Activated T-cell treated with anti-CD3 and anti-CD28 coated beads for 1 hour (primary cell): ENCODE results near the gene WDR93.

Experiments
- DNase-seq: peaks from one replicate; pipeline ENCODE4 v3.0.0-alpha.2; 2020; ENCODE audit warnings: low read depth

WDR93 gene

DNA sequence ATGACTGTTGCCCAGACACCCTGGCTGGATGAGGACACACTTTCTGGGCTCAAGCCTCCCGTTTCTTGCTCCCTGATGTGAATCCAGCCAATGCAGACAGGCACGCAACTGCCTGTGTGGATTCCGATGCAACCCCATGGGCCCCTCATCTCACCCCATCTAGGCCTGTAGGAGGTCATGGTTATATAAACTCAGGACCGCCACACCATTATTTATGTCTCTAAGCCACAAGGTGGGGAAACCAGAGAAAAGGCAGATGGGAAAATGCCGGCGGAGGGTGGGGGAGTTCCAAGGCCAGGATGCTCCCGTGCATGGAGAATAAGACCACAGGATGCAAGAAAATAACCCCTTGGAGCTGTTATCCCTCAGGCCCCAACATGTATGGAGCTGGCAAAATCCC, 58.4 kb downstream of the WDR93 start:
- DNase-seq = no peak

DNA sequence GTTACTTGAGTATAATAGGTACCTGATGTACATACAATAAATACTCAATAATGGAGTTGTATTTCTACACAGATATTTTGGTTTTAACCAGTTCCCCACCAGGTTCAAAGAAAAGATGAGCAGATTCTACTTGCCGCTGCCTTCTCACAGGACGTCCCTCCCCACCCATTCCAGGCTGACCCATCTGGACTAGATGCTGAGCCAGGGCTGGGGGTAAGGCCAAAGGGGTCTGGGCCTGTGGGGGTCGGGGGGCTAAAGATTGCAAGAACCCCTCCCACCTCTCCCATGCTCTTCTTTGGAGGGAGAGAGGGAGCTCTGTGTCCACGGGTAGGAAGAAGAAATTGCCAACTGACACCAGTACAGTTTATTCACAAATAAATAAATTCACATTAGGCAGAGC, 58.9 kb downstream of the WDR93 start:
- DNase-seq = no peak

DNA sequence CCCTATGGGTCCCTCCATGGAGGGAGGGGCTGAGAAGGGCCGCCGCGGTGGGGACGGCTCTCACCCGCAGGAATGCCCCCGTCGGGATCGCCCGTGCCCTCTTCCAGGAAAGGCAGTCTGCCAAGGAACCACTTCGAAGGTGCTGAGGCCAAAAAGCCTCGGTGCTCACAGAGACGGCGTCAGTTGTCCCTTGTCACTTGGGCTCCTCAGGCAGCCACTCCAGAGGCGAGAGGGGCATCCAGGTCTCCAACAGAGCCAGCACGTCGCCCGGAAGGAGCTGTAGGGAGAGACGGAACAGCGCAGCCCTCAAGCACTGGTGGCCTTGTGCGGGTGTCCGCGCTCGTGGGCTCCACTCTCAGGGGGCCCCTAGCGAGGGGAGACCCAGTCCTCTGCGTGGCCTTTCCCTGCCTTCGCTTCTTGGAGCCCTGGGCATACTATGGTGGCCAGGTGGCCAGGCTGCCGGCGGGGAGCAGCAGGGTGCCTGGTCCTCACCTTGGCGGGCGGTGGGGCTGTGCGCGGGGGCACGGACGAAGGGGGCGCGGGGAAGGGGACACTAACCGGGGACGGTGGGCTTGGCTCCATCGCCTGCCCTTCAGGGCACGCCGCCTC, 59.4 kb downstream of the WDR93 start:
- no peak for DNase-seq

DNA sequence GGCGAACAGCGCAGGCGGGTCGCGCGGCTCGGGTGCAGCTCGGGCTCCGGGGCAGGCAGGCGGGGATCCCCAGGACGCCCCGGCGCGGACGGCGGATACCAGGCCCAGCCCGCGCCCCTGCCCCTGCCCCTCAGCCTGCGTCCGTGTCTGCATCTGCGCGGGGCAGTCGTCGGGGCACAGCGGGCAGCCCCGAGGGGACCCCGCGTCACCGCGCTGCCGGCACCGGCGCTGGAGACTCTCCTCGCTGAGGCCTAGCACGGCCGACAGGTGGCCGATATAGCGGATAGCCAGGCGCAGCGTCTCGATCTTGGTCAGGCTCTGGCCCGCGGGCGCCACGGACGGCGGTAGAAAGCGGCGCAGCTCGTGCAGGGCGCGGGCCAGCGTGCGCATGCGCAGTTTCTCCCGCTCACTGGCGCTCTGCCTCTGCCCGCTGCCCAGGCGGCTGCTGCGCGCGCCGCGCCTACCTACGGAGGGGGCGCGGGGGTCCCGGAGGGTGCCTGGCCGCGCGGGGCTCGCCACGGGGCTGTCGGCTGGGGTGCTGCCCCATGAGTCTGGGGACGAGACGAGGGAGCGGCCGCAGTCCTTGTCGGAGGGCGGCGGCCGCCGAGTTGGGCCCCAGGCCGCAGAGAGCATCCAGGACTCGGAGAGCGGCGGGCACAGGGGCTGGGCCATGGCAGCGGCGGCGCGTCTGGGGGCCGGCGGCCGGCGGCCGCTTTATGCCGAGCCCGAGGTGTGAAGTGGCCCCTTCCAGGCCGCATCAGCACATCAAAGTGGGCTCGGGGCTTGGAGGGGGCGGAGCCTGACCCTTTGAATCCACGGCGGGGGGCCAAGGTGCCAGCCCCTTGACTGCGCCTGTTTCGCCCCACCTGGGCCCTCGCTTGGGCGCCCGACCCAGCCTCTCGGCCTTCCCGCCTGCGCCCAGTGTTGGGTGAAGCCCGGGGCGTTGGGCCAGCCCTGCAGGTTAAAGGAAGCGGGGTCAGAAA, 60.2 kb downstream of the WDR93 start, which contains the start of gene MESP1:
Gene MESP1, minus strand, starts transcription at position 690 of the 983 bp plus-strand sequence. Its CDS starts 18 bp downstream, at position 672.
- DNase-seq = peak; percentile 76

DNA sequence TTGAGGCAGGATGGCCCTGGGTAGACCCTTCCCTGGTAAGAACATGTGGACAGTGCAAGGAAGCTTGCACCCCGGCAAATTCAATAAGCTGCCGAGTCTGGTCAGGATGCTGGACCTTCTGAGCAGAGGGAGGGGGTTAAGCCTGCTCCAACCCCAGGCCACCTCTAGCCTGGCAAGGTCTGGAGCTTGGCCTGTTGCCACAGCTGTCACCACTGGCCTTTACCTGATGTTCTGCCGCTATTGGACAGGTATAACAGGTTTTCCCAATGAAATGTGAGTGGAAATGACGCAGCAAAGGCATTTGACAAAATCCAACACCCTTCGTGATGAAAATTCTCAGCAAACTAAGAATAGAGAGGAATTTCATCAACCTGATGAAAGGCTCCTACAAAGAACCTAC, 61.1 kb downstream of the WDR93 start:
- no peak for DNase-seq

DNA sequence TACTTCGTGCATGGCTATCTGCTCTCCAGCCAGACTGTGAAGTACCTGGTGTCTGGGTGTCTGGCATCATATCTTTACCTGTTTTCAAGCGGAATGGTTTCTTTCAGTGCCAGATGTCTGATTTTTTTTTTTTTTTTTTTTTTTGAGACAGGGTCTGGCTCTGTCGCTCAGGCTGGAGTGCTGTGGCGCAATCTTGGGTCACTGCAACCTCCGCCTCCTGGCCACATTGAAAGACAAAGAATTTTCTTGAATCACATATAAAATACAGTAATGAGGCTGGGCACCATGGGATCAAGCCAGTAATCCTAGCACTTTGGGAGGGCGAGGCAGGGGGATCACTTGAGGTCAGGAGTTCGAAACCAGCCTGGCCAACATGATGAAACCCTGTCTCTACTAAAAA, 63.2 kb downstream of the WDR93 start:
- DNase-seq = no peak

DNA sequence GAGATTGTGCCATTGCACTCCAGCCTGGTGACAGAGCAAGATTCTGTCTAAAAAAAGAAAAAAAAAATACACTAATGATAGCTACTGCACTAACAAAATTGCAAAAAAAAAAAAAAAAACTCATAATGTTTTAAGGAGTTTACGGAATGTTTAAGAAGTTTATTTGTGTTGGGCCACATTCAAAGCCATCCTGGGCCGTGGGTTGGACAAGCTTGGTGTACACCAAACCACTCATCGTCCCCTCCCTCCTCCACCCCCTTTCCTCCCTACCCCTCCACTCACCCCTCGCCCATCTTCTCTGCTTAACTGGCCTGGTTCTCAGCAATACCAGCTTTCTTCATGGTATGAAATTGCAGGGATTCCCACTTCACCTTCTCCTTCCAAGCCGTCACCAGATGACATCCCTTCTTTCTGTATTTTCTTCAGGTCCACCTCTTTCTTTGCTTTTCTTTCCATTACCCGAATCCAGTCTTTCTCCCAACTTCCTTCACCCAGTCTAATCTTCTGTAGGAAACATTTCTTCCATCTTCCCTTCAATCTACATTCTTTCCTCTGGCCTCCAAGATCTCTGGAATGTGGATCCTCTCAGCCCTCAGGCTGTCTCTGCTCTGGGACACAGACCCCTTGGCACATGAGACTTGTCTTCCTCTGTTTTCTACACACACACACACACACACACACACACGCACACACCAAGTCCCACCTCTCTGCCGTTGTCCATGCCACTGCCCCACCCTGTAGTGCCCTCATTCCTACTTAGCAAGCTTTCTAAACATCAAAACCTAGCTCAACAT, 63.9 kb downstream of the WDR93 start:
- DNase-seq = no peak

DNA sequence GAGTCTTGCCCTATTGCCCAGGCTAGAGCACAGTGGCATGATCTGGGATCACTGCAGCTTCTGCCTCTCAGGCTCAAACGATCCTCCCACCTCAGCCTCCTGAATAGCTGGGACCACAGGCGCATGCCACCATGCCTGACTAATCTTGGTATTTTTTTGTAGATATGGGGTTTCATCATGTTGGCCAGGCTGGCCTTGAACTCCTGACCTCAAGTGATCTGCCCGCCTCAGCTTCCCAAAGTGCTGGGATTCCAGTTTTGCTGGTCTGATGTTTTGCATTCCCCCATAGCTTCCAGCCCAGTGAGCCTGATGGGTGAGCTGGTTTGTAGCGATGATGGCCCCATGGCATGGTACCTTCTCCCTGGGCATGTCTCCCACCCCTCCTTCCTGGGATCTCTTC, 65.1 kb downstream of the WDR93 start:
- no peak for DNase-seq

DNA sequence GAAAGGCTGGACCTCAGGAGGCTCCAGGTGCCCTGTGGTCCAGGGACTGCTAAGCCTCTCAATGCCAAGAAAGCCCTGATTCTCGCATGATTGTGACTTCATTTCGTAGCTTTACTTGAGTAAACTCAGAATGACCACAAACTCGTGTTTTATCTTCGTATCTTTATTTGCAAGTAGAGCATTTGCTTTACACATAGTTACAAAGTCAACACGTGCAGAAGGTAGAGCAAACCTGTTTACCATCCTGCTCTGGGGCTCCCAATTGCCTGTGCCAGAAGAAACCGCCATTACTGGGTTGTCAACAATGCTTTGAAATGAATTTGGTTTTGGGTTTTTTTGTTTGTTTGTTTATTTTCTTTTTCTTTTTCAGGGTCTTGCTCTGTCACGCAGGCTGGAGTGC, 66.3 kb downstream of the WDR93 start:
- DNase-seq = no peak

DNA sequence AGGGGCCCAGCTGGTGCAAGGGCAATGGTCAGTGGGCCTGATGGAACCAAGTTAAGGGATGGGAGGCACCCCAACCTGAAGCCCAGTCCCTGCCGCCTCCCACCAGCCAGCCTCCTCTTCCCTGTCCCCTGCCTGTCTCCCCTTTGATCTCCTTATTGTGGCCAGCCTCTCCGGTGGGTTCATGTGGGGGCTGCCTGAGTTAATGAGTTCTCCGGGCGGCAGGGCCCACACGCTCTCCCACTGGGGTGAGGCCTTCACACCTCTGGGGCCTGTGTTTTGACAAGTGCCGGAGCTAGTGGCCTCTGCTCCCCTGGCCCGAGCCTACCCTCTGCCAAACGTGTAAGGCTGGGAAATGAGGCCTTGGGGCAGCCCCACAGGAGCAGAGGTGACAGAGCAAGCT, 67.7 kb downstream of the WDR93 start:
- no peak for DNase-seq

DNA sequence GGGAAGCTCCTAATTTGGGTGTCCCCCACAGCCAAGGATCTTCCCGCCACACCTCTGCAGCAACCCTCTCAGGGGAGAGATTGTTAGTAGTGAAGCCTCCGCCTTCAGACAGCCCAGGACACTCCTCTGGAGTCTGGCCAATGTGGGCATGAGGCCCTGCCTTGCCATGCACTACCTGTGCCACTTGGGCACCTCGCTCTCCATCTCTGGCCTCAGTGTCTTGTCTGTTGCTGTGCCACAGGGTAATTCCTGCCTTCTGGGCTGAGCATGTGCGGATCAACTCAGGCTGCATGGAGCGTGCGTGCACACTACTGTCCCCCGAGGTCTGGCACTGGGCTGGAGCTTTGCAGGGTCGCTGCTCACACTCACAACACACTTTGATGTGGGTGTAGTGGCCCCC, 68.4 kb downstream of the WDR93 start:
- no peak for DNase-seq

DNA sequence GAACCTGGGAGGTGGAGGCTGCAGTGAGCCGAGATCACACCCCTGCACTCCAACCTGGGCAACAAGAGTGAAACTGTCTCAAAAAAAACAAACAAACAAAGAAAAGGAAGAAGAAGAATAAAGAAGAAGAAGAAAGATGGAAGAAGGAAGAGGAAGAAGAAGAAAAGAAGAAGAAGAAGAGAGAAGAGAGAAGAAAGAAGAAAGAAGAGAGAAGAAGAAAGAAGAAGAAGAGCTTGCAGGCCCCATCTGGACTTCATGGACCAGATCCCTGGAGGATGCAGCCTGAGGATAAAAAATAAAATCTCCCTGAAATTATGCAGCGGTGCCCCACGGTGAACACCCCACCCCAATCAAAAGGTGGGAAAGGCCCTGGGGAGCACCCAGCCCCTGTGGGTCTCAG, 69.2 kb downstream of the WDR93 start:
- no peak for DNase-seq

DNA sequence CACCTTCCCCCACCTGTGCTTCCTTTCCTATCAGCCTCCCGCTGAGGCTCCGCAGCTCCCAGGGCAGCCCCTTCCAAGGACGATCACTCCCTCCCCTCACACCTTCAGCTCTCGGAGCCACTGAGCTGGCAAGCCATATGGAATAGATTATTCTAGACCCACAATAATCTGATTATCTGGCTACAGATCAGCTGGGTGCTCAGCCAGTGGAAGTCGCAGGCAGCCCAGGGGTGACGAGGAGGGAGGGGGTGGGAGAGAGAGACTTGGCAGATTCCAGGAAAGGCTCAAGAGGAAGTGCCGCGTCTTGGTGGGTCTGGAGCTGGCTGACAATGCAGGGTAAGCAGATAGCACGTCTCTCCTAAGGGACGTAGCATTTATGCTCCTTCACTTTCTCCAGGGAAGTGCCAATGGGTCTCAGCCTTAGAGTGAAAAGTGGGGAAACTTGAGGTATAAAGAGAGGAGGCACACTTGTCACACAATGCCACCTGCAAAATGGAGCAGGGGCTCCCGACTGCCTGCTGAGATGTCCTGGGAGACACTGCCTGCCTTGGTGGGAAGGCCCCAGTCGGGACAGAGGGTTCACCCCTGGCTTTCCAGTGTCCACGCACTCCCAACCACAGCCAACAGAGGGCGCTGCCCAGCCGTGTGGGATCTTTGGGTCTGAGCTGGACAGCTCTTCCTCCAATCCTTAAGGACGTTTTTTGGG, 69.8 kb downstream of the WDR93 start:
- DNase-seq = peak; percentile 52

DNA sequence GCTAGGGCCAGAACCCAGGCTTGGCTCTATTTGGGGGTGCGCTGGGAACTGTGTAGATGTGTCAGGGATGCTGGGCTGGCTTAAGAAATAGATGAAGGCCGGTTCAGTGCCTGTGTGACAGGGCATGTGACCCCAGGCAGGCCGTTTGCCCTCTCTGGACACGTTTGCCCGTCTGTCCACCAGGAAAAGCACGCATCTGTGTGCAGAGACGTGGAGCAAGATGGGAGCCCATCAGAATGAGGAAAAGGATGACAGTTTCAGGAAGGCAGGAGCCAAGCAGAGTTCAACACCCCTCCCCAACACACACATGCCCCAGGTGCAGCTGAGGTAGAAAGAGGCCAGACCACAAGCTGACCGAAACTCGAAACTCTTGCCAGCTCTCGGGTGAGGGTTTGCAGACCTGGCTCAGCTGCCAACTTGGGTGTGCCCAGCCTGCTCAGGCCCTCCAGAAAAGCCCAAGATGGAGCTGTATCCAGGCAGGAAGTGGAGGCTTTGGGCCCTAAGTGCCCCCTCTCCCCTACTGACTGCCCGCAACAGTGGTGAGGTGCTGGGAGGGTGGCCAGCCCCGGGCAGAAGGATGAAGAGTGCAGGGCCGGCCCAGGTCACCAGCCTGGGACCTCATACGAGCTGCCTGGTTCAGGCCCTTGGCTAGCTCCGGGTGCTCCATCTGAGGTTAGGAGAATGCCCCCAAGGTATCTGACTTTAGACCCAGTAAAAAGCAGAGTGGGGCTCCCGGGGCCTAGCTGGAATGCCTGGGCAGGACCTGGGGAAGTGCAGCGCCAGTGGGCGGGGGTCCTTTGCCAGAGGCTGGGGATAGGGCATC, 70.6 kb downstream of the WDR93 start:
- no peak for DNase-seq

DNA sequence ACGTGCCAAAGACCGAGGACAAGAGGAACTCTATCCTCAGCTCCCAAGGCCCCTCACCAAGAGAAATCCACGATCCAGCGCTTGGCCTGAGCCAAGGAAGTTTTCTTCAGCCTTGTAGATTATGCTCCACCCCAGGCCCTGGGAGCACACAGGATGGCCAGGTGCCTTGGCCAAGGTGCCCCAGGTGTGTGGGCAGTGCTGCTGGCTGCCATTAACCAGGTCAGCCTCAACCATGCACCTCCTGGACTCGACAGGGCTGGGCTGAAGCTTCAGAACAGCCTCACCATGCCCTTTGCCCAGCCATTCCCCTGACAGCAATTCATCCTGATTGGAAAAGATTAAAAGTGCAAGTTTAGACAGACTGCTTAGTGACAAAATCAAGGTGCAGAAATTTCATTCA, 71.3 kb downstream of the WDR93 start:
- DNase-seq = no peak

DNA sequence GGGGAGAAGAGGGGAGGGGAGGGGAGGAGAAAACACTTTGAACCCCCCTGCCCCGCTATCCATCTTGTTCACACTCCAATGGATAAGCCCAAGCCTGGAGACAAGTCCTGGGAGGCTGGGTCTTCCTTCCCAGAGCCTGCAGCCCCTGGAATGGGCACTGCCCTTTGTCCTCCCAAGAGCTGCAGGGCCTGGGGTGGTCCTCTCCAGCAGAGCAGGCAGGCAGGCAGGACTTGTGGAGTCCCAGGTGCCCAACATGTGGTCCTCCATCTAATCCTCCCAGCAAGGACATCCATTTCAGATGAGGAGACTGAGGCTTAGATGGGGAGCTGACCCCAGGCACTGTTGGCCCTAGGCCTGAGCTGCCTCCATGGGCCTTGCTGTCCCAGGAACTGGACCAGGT, 75.1 kb downstream of the WDR93 start:
- DNase-seq = no peak

DNA sequence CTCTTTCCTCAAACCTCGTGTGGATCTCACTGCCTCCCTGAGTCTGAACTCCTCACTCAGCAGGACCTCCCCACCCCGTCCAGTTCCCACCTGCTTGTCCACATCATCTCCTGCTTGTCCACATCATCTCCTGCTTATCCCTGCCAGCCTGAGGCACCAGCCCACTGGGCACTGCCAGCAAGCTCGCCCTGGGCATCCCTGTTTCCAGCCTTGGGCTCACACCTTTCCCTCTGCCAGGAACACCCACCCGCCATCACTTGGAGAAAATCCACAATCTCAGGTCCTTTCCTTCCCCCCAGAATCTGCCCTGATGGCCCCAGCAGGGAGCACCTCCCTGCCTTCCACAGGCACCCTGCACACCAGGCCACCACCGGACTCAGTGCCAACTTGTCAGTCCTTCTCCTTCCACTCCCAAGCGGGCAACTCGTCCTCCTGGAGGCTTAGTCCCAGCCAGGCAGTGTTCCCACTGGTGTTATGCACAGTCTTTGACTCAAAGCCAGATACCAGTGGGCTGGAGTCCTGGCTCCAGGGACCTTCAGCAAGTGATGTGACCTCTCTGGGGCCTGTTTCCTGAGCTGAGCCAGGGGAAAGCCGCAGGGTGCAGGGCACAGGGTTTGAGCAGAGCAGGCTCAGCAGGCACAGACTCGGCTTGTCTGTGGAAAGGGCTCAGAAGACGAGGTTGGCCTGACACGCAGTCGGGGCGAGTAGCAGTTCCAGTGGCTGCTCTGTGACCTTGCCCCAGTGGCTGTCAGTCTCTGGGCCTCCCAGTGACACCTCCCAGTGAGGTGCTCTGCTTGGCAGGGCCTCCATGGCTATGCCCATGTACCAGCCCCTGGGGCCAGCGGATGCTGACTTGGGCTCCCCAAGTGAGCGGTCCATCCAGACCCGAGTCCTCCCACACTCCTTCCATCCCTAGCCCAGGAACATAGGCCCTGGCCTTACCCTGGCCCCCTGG, 76.0 kb downstream of the WDR93 start:
- DNase-seq = no peak

DNA sequence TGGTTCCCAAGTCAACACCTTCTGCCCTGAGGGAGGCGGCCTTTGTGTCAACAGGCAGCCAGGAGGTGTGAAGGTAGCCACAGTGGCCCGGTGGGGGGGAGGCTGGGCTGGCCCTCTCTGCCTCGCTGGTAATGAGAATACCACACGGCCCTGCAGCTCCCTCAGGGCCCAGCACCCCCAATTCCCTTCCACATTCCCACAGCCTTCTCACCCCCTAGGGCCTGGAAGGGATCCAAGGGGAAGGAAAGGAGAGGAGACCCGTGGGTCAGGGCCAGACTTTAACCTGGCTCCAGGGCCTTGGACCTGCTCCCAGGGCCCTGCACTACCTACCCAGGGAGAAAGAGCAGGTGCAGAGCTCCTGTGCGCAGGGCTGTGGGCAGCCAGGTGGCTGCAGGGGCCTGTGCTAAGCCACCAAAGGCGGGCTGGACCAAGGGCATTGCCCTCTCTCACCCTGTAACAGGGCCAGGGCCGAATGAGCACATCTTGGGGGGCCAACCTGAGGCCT, 76.9 kb downstream of the WDR93 start:
- no peak for DNase-seq

DNA sequence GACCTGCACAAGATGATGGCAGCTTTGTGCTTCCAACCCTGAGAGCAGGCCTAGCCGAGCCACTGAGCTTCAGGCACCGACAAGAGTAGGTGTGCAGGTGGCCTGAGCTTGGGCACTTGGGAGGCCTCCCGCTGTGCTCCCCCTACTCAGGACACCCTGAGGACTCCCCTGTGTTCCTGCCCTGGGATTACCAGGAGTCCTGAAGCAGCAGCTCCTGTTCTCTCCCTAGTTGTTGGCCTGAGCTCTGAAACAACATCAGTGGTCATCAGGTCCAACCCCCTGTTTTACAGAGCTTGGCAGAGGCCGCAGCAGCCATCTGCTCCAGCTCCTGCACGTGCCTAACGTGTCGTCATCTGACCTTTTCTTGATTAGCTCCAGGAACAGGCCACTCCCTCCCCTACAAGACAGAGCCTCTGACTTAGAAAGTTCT, 77.5 kb downstream of the WDR93 start:
- DNase-seq = no peak

DNA sequence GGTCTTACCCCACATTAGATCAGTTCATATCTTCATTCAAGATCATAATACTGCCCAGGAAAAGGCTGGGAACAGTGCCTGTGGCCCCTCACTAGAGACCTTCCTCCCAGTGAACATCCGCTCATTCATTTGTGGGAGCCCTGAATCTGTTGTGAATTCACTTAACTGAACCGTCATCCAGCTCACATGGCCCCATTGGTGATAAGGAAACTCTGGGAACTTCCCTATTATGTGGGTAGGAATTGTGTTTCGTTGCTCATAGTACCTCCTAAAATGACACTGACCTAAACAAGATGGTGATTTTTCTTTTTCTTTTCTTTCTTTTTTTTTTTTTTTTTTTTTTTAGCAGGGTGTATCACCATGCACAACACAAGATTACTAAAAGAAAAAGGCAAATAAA, 78.8 kb downstream of the WDR93 start:
- no peak for DNase-seq
